HepG2 (cell line): ENCODE measurements around the gene ELL. TPM values are rescaled to one million over a fixed set of nuclear protein-coding genes. Genes with fewer than 3 reads are reported as not detected.

ENCODE experiments used
- ARHGAP35 ChIP-seq: sonication (generic); formaldehyde crosslinking; IDR thresholded peaks from 2 replicates; pipeline ENCODE4 v1.9.0; 2022; ENCODE audit warnings: mild to moderate bottlenecking, inconsistent platforms, moderate library complexity, missing genetic modification reagents, borderline replicate concordance
- CENPT ChIP-seq: sonication (generic); formaldehyde crosslinking; IDR thresholded peaks from 2 replicates; pipeline ENCODE4 v1.8.0; 2022; ENCODE audit warnings: low read depth, mild to moderate bottlenecking, moderate library complexity, missing genetic modification reagents
- ESRRA ChIP-seq: sonication (generic); formaldehyde crosslinking; IDR thresholded peaks from 2 replicates; pipeline ENCODE4 v1.5.1; 2020; ENCODE audit warnings: mild to moderate bottlenecking, low read depth, missing genetic modification reagents
- KLF9 ChIP-seq: IDR thresholded peaks from 2 replicates; pipeline ENCODE4 v1.6.1; 2016; ENCODE audit warnings: low read depth
- MTF1 ChIP-seq: sonication (generic); formaldehyde crosslinking; IDR thresholded peaks from 2 replicates; pipeline ENCODE4 v1.5.0; 2020; ENCODE audit warnings: missing genetic modification reagents
- PRDM4 ChIP-seq: sonication (generic); formaldehyde crosslinking; IDR thresholded peaks from 2 replicates; pipeline ENCODE4 v1.9.0; 2021; ENCODE audit warnings: missing genetic modification reagents, borderline replicate concordance
- SMAD1 ChIP-seq: sonication (generic); formaldehyde crosslinking; IDR thresholded peaks from 2 replicates; pipeline ENCODE4 v1.4.0; 2020; ENCODE audit warnings: missing genetic modification reagents, low read depth, mild to moderate bottlenecking, borderline replicate concordance
- SP2 ChIP-seq: sonication (generic); formaldehyde crosslinking; IDR thresholded peaks from 2 replicates; pipeline ENCODE4 v1.5.1; 2020; ENCODE audit warnings: mild to moderate bottlenecking, missing genetic modification reagents
- TAF1 ChIP-seq: sonication (generic); formaldehyde crosslinking; IDR thresholded peaks from 2 replicates; pipeline ENCODE4 v1.4.0; 2020; ENCODE audit warnings: missing genetic modification reagents
- ZBTB1 ChIP-seq: sonication (generic); formaldehyde crosslinking; IDR thresholded peaks from 2 replicates; pipeline ENCODE4 v1.4.0; 2020; ENCODE audit warnings: missing genetic modification reagents, borderline replicate concordance
- ZBTB37 ChIP-seq: sonication (generic); formaldehyde crosslinking; IDR thresholded peaks from 2 replicates; pipeline ENCODE4 v1.4.0; 2020; ENCODE audit warnings: mild to moderate bottlenecking, missing genetic modification reagents
- ZNF180 ChIP-seq: sonication (generic); formaldehyde crosslinking; IDR thresholded peaks from 2 replicates; pipeline ENCODE4 v1.4.0; 2020; ENCODE audit warnings: low read depth, missing genetic modification reagents, borderline replicate concordance
- ZNF407 ChIP-seq: sonication (generic); formaldehyde crosslinking; IDR thresholded peaks from one replicate; pipeline ENCODE4 v1.5.1; 2020; ENCODE audit warnings: mild to moderate bottlenecking, missing genetic modification reagents; ENCODE audit errors: not compliant biosample characterization
- ZNF460 ChIP-seq: sonication (generic); formaldehyde crosslinking; IDR thresholded peaks from 2 replicates; pipeline ENCODE4 v1.5.1; 2020; ENCODE audit warnings: missing genetic modification reagents, mild to moderate bottlenecking, borderline replicate concordance
- ZNF615 ChIP-seq: sonication (generic); formaldehyde crosslinking; IDR thresholded peaks from 2 replicates; pipeline ENCODE4 v1.5.0; 2020; ENCODE audit warnings: mild to moderate bottlenecking, missing genetic modification reagents, borderline replicate concordance
- ZNF7 ChIP-seq: IDR thresholded peaks from 2 replicates; pipeline ENCODE4 v1.6.1; 2016; ENCODE audit warnings: missing biosample characterization, missing genetic modification reagents
- ZSCAN29 ChIP-seq: sonication (generic); formaldehyde crosslinking; conservative IDR thresholded peaks from 2 replicates; pipeline ENCODE4 v1.4.0; 2020; ENCODE audit warnings: mild to moderate bottlenecking, missing genetic modification reagents
- polyA plus RNA-seq, 8 experiments: library from polyadenylated mRNA; depleted of rRNA in 3 of 8; stranded (reverse) in 7 of 8; unstranded in 1 of 8; fragments of >200 nt; fragmentation: Illumina TruSeq in 4 of 8; extraction: Trizol in 4 of 8; gene quantifications; 2 replicates each; pipeline versions ENCODE4 v1.2.1 to v1.2.3, GENCODE V29; 2011 to 2016; ENCODE audit warnings: low read depth in 4 of 8, missing spikeins in 1 of 8, mixed read lengths in 1 of 8; ENCODE audit not compliant: insufficient read depth in 1 of 8
- total RNA-seq, 5 experiments: library from RNA; depleted of rRNA; stranded (reverse); fragments of >200 nt; fragmentation: Illumina TruSeq; extraction: Trizol; gene quantifications; 2 replicates each; pipeline ENCODE4 v1.2.3, GENCODE V29; 2016; ENCODE audit warnings: low read depth in 1 of 5

The ELL gene
- total and polyA plus RNA-seq, 2 of the 13 experiments (the other 11 are each of a cell fraction or from before 2014, with no cell fraction given): 3.7 to 5.4 TPM

DNA sequence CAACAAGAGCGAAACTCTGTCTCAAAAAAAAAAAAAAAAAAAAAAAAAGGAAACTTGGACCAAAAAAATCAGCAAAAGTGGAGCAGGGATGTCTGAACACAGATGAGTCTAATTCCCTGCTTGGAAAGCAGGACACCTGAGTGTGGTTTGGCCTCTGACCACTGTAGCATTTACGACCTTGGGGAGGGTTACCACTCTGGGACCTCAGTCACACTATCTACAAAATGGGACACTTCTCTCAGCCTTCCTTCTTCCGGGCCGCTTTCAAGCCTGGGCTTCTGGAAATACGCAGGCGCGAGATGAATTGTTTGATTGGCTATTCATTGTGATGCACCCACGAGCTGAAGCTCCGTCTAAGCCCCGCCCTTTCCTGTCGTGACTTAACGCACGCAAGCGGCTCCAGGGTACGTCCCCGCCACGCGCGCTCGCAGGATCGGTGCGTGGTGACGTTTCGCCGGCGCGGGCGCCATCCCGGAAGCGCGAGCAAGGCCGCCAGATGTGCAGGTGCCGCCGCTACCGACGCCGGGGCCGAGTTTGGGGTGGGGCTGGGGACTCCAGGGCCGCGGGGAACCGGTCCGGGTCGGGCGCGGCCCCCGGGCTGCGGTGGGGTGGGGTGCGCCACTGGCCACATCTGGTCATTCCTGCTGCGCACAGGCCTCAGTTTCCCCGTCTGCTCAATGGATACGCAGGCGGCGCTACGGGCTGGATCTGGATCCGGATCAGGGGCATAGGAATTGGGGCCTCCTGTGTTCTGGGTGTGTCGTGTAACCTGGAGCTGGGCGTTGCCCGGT is 35.7 kb upstream of the ELL start, which contains the start of gene KXD1 (continued):
- TF ChIP-seq ZNF407 (no peak), ZNF460 (CRISPR knock-in tag) (no peak), ZNF615 (no peak), ESRRA (0 out of 2 replicates have a peak, but pooled peaks have one; percentile 56), ZBTB1 (no peak), SP2 (CRISPR knock-in tag) (peak; percentile 72), ZSCAN29 (CRISPR knock-in tag) (no peak), ZNF7 (no peak), CENPT (no peak), MTF1 (CRISPR knock-in tag) (no peak), TAF1 (CRISPR knock-in tag) (peak; percentile 71; the same call in 1 of the 2 replicates), ZBTB37 (CRISPR knock-in tag) (no peak), SMAD1 (CRISPR knock-in tag) (no peak), KLF9 (CRISPR knock-in tag) (no peak), ZNF180 (CRISPR knock-in tag) (no peak), ARHGAP35 (CRISPR knock-in tag) (peak; percentile 42; the same call in 1 of the 2 replicates), PRDM4 (CRISPR knock-in tag) (no peak)
